CD8-positive, alpha-beta memory T cell (primary cell): Measurements from ENCODE around the gene GNA12. TPM values are rescaled to one million over a fixed set of nuclear protein-coding genes. Genes with fewer than 3 reads are reported as not detected.

ENCODE experiments used
- CTCF ChIA-PET: fragments of 350-600 bp; sonication (Branson Sonifier 250); formaldehyde crosslinking; loops from one replicate; lab custom pipeline; 2021; ENCODE audit warnings: antibody characterized with exemption; lab: Charles Lee
- POLR2A ChIA-PET: fragments of 350-600 bp; sonication (Branson Sonifier 250); formaldehyde crosslinking; loops from one replicate; lab custom pipeline; 2021; ENCODE audit warnings: antibody characterized with exemption; lab: Charles Lee
- DNase-seq, 5 donors: peaks; one replicate each; pipeline versions ENCODE4 v3.0.0 to v3.0.0-alpha.2; 2020 to 2022; ENCODE audit warnings: mixed read lengths in 1 of 5
- H3K27ac ChIP-seq: one replicate; pipeline ENCODE4 v1.7.0; 2013; ENCODE audit warnings: low read depth, mild to moderate bottlenecking, low read length, moderate library complexity
- H3K27me3 ChIP-seq: 2 replicates; pipeline ENCODE4 v1.7.0; 2013; ENCODE audit warnings: low read length, mild to moderate bottlenecking; ENCODE audit not compliant: insufficient read depth, poor library complexity, severe bottlenecking
- H3K36me3 ChIP-seq: 2 replicates; pipeline ENCODE4 v1.7.0; 2013; ENCODE audit warnings: mild to moderate bottlenecking, low read length, moderate library complexity; ENCODE audit not compliant: insufficient read depth
- H3K4me1 ChIP-seq: 2 replicates; pipeline ENCODE4 v1.7.0; 2013; ENCODE audit warnings: mild to moderate bottlenecking, low read length, moderate library complexity; ENCODE audit not compliant: insufficient read depth
- H3K4me3 ChIP-seq: 2 replicates; pipeline ENCODE4 v1.7.0; 2013; ENCODE audit warnings: mild to moderate bottlenecking, low read length
- H3K9me3 ChIP-seq: 2 replicates; pipeline ENCODE4 v1.7.0; 2013; ENCODE audit warnings: mild to moderate bottlenecking, low read length
- H3K27ac Mint-ChIP-seq, 8 donors: one replicate each; pipeline ENCODE4 v1.8.0; 2020 to 2021; ENCODE audit warnings: mixed read lengths in 8 of 8, mild to moderate bottlenecking in 6 of 8, inconsistent platforms in 3 of 8, moderate library complexity in 3 of 8
- H3K27me3 Mint-ChIP-seq, 2 donors: one replicate each; pipeline ENCODE4 v1.8.0; 2020 to 2021; ENCODE audit warnings: mixed read lengths in 2 of 2, mild to moderate bottlenecking in 1 of 2, moderate library complexity in 1 of 2
- H3K36me3 Mint-ChIP-seq, 3 donors: one replicate each; pipeline ENCODE4 v1.8.0; 2020 to 2021; ENCODE audit warnings: mixed read lengths in 3 of 3, inconsistent platforms in 1 of 3, mild to moderate bottlenecking in 1 of 3
- H3K4me1 Mint-ChIP-seq, 3 donors: one replicate each; pipeline ENCODE4 v1.8.0; 2020 to 2021; ENCODE audit warnings: mixed read lengths in 3 of 3, inconsistent platforms in 1 of 3, mild to moderate bottlenecking in 1 of 3
- H3K4me3 Mint-ChIP-seq, 7 donors: one replicate each; pipeline ENCODE4 v1.8.0; 2020 to 2021; ENCODE audit warnings: mixed read lengths in 7 of 7, mild to moderate bottlenecking in 6 of 7, moderate library complexity in 4 of 7, inconsistent platforms in 2 of 7
- H3K9me3 Mint-ChIP-seq, 5 donors: one replicate each; pipeline ENCODE4 v1.8.0; 2020 to 2022; ENCODE audit warnings: mixed read lengths in 5 of 5, mild to moderate bottlenecking in 3 of 5, moderate library complexity in 2 of 5, inconsistent platforms in 1 of 5
- polyA plus RNA-seq: library from polyadenylated mRNA; unstranded; fragments of 300-500 nt; fragmentation: Illumina TruSeq; gene quantifications from one replicate; pipeline ENCODE4 v1.2.3, GENCODE V29; 2021
- total RNA-seq, 2 experiments: library from RNA; stranded (reverse); gene quantifications; one replicate each; pipeline ENCODE4 v1.2.3, GENCODE V29; 2021

The GNA12 gene
- total and polyA plus RNA-seq, 3 experiments from 2014 or later = 11.2 to 21.2 (median 20.6) TPM

DNA sequence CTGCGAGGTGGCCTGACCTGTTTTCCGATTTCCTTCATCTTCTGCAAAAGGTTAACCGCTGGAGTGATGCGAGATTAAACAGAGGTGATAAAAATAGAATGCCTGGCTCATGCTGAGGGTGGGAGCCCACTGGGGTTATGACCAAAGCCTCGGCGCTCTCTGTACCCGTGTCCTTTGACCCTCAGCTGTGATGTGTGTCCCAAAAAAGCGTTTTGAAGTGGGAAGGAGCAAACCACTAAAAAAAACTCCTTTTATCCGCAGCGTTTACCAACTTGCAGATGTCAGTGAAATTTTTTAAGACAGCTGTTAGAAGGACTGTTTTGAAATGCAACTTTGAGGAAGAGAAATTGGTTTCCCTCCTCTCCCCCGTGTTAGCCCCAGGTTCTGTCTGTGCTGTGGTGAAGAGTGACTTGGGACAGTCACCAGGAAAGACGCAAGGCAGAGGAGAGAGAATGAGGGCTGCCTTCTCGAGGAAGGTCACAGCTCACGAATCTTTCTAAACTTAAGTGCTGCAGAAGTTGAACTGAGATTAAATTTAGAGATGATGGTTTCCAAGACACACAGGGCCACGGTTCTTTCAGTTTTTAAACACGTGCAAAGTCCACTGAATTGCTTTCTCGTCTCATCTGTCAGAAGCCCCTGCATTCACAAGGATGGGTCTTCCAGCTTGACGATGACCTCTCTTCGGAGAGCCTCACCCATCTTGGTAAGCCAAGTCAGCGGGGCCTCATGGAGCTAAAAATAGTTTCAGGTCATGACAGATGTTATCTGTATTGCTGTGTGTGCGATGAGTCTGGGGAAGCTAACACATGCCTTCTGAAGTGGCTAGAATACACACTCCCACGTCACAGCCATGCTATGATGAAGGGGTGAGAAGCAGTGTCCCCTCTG lies 128.5 kb downstream of the GNA12 start:
- H3K27ac ChIP-seq = peak overlapping the region; percentile 0
- H3K9me3 Mint-ChIP-seq = no peaks in the 10 kb centered on the region
- peak overlapping the region; percentile 9 for H3K4me3 ChIP-seq
- DNase-seq = peak in 3 of 5 donors; percentile 56 to 71 (median 65)
- H3K9me3 ChIP-seq = no peaks in the 10 kb centered on the region
- ChIA-PET CTCF (interaction anchor here (0.7 to 7.8 kb wide), 3 partner anchors 16 to 247 kb away, joined by 3 to 126 read pairs (median 14); no protein-coding TSS in a partner anchor), POLR2A (interaction anchor here (1.0 kb wide), 1 partner anchor 179 kb away, joined by 6 read pairs; no protein-coding TSS in a partner anchor)
- H3K36me3 Mint-ChIP-seq = no peaks in the 10 kb centered on the region
- H3K4me3 Mint-ChIP-seq = peak overlapping the region; percentile 47 to 82 (median 66)
- H3K27me3 Mint-ChIP-seq = peaks cover 0 to 4% of the 10 kb centered on the region in 2 donors
- H3K4me1 ChIP-seq = peaks cover 61% of the 10 kb centered on the region
- H3K4me1 Mint-ChIP-seq = peaks cover 53 to 81% (median 73%) of the 10 kb centered on the region in 3 donors
- no peaks in the 10 kb centered on the region for H3K27me3 ChIP-seq
- H3K27ac Mint-ChIP-seq = peak overlapping the region in 7 of 8 donors; percentile 66 to 94 (median 84)
- H3K36me3 ChIP-seq = no peaks in the 10 kb centered on the region

DNA sequence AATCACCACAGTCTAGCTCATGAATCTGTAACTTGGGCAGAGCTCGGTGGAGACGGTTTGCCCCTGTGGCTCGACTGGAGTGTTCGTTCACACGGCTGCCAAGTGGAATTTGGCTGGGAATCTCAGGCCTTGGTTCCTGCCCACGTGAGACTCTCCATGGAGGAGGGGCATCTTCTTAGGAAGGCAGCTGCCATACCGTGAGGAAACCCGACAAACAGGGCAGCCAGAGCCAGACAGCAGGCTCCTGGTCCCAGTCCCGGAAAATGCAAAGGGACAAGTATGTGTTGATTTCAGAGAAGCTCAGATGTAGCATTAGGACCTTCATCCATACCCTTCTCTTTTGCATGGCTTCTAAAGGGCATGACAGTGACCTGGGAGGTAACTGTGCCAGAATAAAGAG lies 129.5 kb downstream of the GNA12 start:
- DNase-seq = no peak
- Mint-ChIP-seq H3K4me1 (peaks cover 59 to 83% (median 75%) of the 10 kb centered on the region in 3 donors), H3K27ac (peak overlapping the region in 6 of 8 donors; percentile 63 to 94 (median 86)), H3K9me3 (no peaks in the 10 kb centered on the region), H3K36me3 (no peaks in the 10 kb centered on the region), H3K27me3 (peaks cover 0 to 4% of the 10 kb centered on the region in 2 donors), H3K4me3 (peak overlapping the region in 5 of 7 donors; percentile 6 to 75 (median 66))
- Histone ChIP-seq H3K27ac (no peak overlapping the region), H3K27me3 (no peaks in the 10 kb centered on the region), H3K4me1 (peaks cover 71% of the 10 kb centered on the region), H3K9me3 (no peaks in the 10 kb centered on the region), H3K36me3 (no peaks in the 10 kb centered on the region), H3K4me3 (no peak overlapping the region)
- CTCF ChIA-PET = interaction anchor here (0.7 to 7.8 kb wide), 5 partner anchors 10 to 246 kb away, joined by 3 to 126 read pairs (median 3); no protein-coding TSS in a partner anchor
- POLR2A ChIA-PET = interaction anchor here (0.6 kb wide), 1 partner anchor 264 kb away, joined by 5 read pairs; no protein-coding TSS in a partner anchor

DNA sequence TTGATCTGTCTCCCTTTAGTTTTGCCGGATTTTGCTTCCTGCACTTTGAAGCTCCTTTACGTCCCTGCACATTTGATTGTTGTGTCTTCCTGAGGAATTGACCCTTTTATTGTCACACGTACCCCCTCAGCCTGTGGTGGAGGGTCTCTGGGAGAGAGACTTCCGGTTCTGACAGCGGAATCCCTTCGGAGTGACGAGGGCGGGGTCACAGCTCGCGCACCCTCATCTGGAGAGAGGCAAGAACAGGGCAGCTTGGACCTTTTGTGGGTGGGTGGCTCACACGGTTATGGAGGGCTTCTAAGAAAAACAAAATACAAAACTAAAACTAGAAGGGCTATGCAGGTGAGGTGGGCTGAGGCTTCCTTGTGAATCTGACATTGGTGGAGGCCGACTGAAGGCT lies 130.1 kb downstream of the GNA12 start:
- Mint-ChIP-seq H3K36me3 (no peaks in the 10 kb centered on the region), H3K4me3 (peak overlapping the region in 1 of 7 donors; percentile 74), H3K9me3 (no peaks in the 10 kb centered on the region), H3K27me3 (peaks cover 0 to 4% of the 10 kb centered on the region in 2 donors), H3K27ac (peak overlapping the region in 5 of 8 donors; percentile 6 to 84 (median 55)), H3K4me1 (peaks cover 58 to 84% (median 73%) of the 10 kb centered on the region in 3 donors)
- CTCF ChIA-PET = interaction anchor here (0.8 to 7.8 kb wide), 4 partner anchors 10 to 44 kb away, joined by 3 to 126 read pairs (median 8); no protein-coding TSS in a partner anchor
- POLR2A ChIA-PET = no interaction called here
- DNase-seq = no peak
- H3K4me3 ChIP-seq = no peak overlapping the region
- no peaks in the 10 kb centered on the region for H3K36me3 ChIP-seq
- H3K27me3 ChIP-seq = no peaks in the 10 kb centered on the region
- H3K9me3 ChIP-seq = no peaks in the 10 kb centered on the region
- no peak overlapping the region for H3K27ac ChIP-seq
- peaks cover 73% of the 10 kb centered on the region for H3K4me1 ChIP-seq

GRCh38 chr7:2713370-2713769 lies 130.7 kb downstream of the GNA12 start:
- POLR2A ChIA-PET = no interaction called here
- no peaks in the 10 kb centered on the region for H3K36me3 Mint-ChIP-seq

DNA sequence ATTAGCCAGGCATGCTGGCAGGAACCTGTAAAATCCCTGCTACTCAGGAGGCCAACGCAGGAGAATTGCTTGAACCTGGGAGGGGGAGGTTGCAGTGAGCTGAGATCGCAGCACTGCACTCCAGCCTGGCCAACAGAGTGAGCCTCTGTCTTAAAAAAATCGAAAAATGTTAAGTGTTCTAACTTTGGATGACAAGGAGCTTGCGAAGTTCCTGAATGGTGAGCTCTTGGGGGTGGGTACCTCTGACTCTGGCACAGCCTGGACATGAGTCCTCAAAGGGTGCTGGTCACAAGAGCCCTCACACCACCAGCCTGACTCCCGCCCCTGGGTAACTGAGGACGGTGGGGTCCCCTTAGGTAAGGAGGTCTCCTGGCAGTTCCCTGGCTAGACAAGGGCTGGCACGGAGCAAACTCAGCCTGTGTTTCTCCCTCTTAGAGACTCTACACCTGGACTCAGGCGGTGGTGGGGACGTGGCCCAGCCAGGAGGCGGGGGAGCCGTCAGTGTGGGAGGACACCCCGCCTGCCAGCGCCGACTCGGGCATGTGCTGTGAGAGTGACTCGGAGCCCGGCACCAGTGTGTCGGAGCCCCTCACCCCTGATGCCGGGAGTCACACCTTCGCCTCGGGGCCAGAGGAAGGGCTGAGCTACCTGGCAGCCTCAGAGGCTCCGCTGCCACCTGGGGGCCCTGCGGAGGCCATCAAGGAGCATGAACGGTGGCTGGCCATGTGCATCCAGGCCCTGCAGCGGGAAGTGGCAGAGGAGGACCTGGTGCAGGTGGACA lies 132.0 kb downstream of the GNA12 start:
- H3K27me3 ChIP-seq = no peaks in the 10 kb centered on the region
- no peak overlapping the region for H3K4me3 ChIP-seq
- Mint-ChIP-seq H3K4me1 (peaks cover 49 to 71% (median 60%) of the 10 kb centered on the region in 3 donors), H3K27me3 (peaks cover 0 to 4% of the 10 kb centered on the region in 2 donors), H3K27ac (peak overlapping the region in 1 of 8 donors; percentile 29), H3K4me3 (no peak overlapping the region), H3K36me3 (no peaks in the 10 kb centered on the region), H3K9me3 (no peaks in the 10 kb centered on the region)
- H3K36me3 ChIP-seq = no peaks in the 10 kb centered on the region
- peaks cover 57% of the 10 kb centered on the region for H3K4me1 ChIP-seq
- CTCF ChIA-PET = interaction anchor here (0.6 to 7.8 kb wide), 6 partner anchors 8 to 423 kb away, joined by 3 to 126 read pairs (median 34); no protein-coding TSS in a partner anchor
- H3K27ac ChIP-seq = no peak overlapping the region
- DNase-seq = no peak
- POLR2A ChIA-PET = interaction anchor here (2.8 kb wide), 1 partner anchor 13 kb away, joined by 22 read pairs; no protein-coding TSS in a partner anchor
- H3K9me3 ChIP-seq = no peaks in the 10 kb centered on the region

More at GRCh38 chr7:2713370-2713769, 130.7 kb downstream of the GNA12 start:
- CTCF ChIA-PET = interaction anchor here (3.4 to 7.8 kb wide), 2 partner anchors 14 to 43 kb away, joined by 14 to 126 read pairs; no protein-coding TSS in a partner anchor
- Histone ChIP-seq H3K4me3 (no peak overlapping the region), H3K27me3 (no peaks in the 10 kb centered on the region), H3K4me1 (peaks cover 69% of the 10 kb centered on the region), H3K9me3 (no peaks in the 10 kb centered on the region), H3K36me3 (no peaks in the 10 kb centered on the region), H3K27ac (no peak overlapping the region)
- H3K9me3 Mint-ChIP-seq = no peaks in the 10 kb centered on the region
- H3K27me3 Mint-ChIP-seq = peaks cover 0 to 4% of the 10 kb centered on the region in 2 donors
- peaks cover 54 to 79% (median 67%) of the 10 kb centered on the region in 3 donors for H3K4me1 Mint-ChIP-seq
- peak overlapping the region in 1 of 7 donors; percentile 12 for H3K4me3 Mint-ChIP-seq
- no peak for DNase-seq
- peak overlapping the region in 3 of 8 donors; percentile 37 to 55 (median 43) for H3K27ac Mint-ChIP-seq

DNA sequence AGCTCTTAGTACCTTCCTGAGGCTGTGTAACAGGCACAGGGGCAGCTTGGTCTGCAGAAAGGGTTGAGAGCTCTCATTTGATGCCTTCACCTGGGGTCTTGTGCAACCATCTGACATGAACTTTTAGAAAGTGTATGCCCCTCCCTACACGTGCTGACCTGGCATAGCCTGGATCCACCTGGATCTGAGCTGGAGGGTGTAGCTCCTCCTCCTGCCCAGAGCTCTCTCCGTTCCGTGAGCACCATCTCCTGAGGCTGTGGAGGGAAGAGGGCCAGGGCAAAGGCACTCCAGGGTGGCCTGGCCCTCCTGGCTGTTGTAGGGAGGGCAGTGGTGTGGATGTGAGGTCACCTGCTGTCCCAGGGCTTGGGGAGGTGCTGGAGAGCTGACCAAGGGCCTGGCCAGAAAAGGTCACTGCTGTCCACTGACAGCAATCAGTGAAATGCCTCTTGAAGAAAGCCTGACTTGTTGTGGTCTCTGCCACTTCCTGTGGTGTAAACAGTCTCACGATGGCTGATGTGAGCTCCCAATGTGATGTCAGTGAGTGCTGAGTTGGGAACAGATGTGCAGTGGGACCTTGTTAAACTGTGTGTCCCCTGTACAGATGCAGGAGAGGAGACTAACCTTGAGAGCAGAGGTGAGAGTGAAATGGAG lies 133.1 kb downstream of the GNA12 start:
- ChIA-PET POLR2A (interaction anchor here (0.8 to 2.8 kb wide), 2 partner anchors 12 to 159 kb away, joined by 3 to 22 read pairs; no protein-coding TSS in a partner anchor), CTCF (interaction anchor here (0.9 to 7.8 kb wide), 23 partner anchors 9 to 260 kb away, joined by 3 to 126 read pairs (median 5); partner anchors contain the start of genes AMZ1 and IQCE)
- H3K4me1 Mint-ChIP-seq = peaks cover 42 to 60% (median 49%) of the 10 kb centered on the region in 3 donors
- Histone ChIP-seq H3K27ac (no peak overlapping the region), H3K36me3 (no peaks in the 10 kb centered on the region), H3K27me3 (no peaks in the 10 kb centered on the region), H3K9me3 (no peaks in the 10 kb centered on the region), H3K4me3 (no peak overlapping the region), H3K4me1 (peaks cover 46% of the 10 kb centered on the region)
- H3K4me3 Mint-ChIP-seq = peak overlapping the region; percentile 50 to 85 (median 78)
- H3K36me3 Mint-ChIP-seq = no peaks in the 10 kb centered on the region
- H3K9me3 Mint-ChIP-seq = no peaks in the 10 kb centered on the region
- peak in 4 of 5 donors; percentile 30 to 75 (median 49) for DNase-seq
- peak overlapping the region in 7 of 8 donors; percentile 68 to 97 (median 88) for H3K27ac Mint-ChIP-seq
- H3K27me3 Mint-ChIP-seq = peaks cover 0 to 4% of the 10 kb centered on the region in 2 donors
